Effector CD8-positive, alpha-beta T cell (primary cell): ENCODE data around the gene USP47.
A peak's percentile ranks its signal among the peaks of the same experiment; 100 is the strongest.

Source experiments
- DNase-seq: peaks from one replicate; lab custom pipeline; 2025; lab: John Stamatoyannopoulos, UW
- total RNA-seq, 4 experiments: gene quantifications; one replicate each; lab custom pipeline; 2026; lab: John Stamatoyannopoulos, UW

USP47 gene, protein sequence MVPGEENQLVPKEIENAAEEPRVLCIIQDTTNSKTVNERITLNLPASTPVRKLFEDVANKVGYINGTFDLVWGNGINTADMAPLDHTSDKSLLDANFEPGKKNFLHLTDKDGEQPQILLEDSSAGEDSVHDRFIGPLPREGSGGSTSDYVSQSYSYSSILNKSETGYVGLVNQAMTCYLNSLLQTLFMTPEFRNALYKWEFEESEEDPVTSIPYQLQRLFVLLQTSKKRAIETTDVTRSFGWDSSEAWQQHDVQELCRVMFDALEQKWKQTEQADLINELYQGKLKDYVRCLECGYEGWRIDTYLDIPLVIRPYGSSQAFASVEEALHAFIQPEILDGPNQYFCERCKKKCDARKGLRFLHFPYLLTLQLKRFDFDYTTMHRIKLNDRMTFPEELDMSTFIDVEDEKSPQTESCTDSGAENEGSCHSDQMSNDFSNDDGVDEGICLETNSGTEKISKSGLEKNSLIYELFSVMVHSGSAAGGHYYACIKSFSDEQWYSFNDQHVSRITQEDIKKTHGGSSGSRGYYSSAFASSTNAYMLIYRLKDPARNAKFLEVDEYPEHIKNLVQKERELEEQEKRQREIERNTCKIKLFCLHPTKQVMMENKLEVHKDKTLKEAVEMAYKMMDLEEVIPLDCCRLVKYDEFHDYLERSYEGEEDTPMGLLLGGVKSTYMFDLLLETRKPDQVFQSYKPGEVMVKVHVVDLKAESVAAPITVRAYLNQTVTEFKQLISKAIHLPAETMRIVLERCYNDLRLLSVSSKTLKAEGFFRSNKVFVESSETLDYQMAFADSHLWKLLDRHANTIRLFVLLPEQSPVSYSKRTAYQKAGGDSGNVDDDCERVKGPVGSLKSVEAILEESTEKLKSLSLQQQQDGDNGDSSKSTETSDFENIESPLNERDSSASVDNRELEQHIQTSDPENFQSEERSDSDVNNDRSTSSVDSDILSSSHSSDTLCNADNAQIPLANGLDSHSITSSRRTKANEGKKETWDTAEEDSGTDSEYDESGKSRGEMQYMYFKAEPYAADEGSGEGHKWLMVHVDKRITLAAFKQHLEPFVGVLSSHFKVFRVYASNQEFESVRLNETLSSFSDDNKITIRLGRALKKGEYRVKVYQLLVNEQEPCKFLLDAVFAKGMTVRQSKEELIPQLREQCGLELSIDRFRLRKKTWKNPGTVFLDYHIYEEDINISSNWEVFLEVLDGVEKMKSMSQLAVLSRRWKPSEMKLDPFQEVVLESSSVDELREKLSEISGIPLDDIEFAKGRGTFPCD (N-terminal part only)
- 253 to 343 (median 285) reads per million in 4 experiments for total RNA-seq

DNA sequence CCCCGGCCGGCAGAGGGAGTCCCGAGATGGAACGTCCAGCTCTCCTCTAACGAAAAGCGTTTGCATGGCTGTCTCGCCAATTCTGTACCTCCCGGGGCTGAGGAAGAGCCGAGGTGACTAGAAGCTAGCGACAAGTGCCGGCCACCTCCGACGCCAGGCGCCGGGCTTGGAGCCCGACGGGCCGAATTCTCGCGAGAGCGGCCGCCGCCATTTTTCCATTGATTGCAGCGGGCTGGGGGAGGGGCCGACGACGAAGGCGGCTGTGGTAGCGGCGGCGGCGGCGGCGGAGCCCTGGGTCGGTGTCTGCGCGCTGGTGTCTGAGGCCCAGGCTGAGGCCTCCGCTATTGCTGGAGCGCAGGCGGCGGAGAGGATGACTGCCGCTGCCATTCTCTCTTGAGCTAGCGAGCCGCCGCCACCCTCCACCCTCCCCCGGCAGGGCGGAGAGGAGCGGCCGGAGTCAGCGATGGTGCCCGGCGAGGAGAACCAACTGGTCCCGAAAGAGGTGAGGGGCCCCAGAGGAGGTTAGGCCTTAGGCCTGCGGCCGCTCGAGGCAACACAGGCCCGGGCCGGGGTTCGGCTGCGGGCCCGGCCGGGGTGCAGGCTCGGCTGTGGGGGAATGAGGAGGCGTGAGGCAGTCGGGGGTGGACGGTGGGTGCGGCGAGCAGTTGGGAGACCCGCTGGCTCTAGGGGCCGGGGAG, at the start of gene USP47:
Gene USP47, plus strand, starts transcription at position 250 of the 698 bp plus-strand sequence. Its CDS starts 214 bp downstream, at position 464.
- DNase-seq, result peak; percentile 92

GRCh38 chr11:11793073-11793472, 48.7 kb upstream of the USP47 start:
- no peak for DNase-seq

- DNase-seq, result peak; percentile 73
These were observed 43.0 kb upstream of the USP47 start for GRCh38 chr11:11798586-11799438.

GRCh38 chr11:11805228-11805627, 36.5 kb upstream of the USP47 start:
- DNase-seq, result no peak

GRCh38 chr11:11806074-11806473, 35.7 kb upstream of the USP47 start:
- DNase-seq, result no peak

- no peak for DNase-seq
These were observed 35.2 kb upstream of the USP47 start for GRCh38 chr11:11806586-11806985.

DNA sequence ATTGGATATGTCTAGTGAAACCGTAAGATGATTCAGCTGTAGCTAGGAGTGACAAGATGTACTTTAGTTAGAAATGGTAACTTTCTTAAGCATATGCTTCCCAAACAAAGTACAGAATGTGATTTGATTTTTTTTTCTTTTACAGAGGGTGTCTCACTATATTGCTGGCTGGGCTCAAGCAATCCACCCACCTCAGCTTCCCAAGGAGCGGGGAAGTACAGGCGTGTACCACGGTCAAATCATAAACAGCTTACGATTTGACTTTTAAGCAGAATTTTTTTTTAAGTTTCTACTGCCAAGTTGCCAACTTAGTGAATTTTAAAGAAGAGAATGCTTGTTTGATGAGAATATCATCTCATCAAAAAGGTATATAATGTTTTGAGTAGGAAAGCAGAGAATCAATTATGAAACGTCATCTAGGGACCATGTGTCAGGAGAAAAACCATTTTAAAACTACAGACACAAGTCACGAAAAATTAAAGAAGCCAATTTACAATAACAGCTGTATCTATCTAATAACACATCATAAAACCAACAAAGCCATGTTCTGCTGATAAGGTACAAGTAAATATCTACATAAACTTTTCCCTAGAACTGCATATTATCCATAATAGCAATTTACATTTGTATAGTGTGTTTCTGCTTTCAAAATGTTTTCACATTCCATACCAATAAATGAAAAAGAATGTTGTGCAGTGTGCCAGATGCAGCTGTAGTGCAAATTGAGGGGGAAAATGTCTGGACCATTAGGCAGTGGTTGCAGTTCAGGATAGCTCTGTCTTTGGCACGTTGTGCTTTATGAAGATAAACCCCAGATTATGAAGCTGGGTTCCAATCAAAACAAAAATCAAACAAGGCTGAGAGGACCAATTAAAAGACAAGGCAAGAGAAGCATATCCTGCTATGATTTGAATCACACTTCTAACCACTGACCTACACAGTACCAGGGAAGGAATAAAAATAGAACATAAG, 33.7 kb upstream of the USP47 start:
- no peak for DNase-seq

DNA sequence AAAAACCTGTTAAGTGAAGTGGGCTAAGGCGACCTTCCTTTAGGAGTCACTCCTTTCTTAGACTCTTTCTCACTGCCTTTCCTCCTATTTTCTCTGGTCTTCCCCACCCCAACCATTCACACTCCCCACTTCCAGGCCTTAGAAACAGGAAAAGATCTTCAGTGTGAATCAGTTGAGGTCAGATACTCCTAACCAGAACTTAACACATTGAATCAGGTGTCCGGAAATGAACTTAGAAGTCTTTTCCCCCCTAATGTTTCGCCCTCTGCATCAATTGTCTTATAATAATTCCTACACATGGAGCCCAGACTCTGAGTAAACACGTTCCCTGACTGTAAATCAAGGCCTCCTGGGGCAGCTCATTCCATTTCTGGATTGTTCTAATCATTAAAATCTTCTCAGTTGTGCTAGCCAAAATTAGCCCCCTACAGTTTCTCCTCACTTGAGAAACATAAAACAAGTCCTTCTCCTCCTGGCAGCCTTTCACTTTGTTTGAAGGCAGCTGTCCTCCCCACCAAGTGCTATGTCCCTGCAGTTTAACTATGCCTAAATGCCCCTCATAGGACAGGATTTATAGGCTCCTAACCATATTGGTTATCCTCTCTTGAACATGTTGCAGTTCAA, 32.7 kb upstream of the USP47 start:
- no peak for DNase-seq

DNA sequence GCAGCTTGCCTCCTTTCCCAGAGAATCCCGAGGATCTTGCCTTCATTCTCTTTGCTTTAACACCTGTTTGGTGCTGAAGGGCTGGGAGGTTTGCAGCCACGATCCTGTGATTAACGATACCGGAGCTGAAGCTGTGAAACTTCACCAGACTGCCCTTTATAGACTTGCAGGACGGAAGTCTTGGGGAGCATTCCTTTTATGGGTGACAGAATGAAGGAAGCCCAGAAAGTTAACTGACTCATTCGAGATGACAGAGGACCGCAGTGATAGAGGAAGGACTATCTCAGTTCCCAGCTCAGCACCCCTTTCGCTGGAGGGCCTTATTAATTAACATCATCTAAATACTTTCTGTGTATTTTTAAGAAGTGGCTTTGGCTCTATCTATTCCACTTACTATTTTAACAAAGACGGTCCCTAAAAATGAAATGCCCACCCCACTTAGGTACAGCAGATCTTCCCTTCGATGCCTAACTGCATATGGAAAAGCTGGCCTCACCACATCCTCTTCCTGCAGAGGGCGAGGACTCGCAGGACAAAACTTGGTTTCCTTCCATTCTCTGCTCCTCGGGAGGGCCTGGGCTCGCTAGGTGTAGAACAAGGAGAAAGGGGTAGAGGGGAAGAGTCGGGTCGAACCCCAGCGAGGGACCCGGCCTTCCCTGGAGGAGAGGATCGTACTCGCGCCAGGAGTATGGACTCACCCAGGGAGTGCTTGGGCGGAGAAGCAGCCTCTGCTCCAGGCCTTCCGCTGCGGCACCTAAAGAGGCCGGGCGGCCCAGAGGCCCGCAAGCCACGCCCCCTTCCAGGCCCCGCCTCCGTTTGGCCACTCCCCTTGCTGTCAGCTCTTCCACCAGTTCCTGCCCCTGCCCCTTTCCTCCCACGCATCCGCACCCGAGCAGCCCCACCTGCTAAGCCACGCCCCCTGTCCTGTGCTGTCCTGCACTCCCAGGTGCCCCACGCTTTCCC, 30.7 kb upstream of the USP47 start:
- no peak for DNase-seq

GRCh38 chr11:11813288-11813962, 28.3 kb upstream of the USP47 start:
- no peak for DNase-seq

DNA sequence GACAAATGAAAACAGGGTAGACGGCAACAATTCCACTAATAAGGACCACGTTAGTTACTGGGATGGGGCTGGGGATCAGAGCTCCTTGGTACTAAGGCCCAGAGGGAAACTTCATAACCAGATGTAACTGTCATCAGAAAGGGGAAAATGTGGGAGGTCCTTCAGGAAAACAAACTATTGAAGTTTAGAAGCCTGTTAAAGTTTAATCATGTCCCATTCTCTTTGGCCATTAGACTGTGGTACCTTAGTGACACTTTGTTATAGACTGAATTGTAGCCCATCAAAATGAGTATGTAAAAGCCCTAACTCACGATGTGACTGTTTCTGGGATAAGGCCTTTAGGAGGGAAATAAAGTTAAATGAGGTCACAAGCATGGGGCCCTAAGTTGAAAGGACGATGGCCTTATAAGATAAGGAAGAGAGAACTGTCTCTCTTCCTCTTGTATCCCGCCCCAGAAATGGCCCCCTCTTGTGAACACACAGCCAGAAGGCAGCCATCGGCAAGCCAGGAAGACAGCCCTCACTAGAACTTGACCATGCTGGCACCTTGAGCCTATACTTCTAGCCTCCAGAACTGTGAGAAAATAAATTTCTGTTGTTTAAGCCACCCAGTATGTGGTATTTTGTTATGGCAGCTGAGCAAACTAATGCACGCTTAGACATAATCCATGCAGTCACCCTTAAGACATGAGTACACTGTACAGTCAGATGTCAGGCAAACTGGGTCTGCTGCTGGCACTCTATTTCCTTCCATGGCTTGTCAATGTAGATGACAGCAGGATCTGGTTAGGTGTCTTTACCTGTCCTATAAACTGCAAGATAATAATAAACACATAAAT, 26.9 kb upstream of the USP47 start:
- no peak for DNase-seq

GRCh38 chr11:11816511-11817314, 25.1 kb upstream of the USP47 start:
- no peak for DNase-seq

DNA sequence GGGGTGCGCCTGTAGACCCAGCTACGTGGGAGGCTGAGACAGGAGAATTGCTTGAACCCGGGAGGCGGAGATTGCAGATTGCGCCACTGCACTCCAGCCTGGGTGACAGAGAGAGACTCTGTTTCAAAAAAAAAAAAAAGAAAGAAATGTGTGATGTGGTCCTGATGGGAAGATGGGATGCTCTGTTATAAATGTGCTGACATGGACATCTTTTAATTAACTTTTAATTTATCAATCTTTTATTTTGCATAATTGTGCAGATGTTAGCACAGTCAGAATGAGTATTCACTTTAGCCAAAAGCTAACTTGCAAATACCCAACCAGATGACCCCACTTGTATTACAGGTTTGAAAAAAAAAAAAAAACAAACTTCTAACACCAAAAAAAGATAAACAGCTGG, 23.8 kb upstream of the USP47 start:
- DNase-seq, result no peak

- no peak for DNase-seq
These were observed 23.1 kb upstream of the USP47 start for GRCh38 chr11:11818529-11819121.

GRCh38 chr11:11821899-11822298, 19.9 kb upstream of the USP47 start:
- no peak for DNase-seq
